GM12878 (cell line): ENCODE measurements around the gene RAI2. TPM values are rescaled to one million over a fixed set of nuclear protein-coding genes. Genes with fewer than 3 reads are reported as not detected.

ENCODE experiments used
- ATAC-seq: fragments of 200-7000 bp; cut with Tn5 transposase; 3 replicates; pipeline ENCODE4 v1.9.1; 2020; ENCODE audit warnings: mild to moderate bottlenecking, moderate library complexity
- BruUV-seq: library from RNA; stranded (reverse); fragments of 400-500 nt; replicated peaks from 2 replicates; lab custom pipeline; 2021; lab: Mats Ljungman, UMichigan
- CTCF ChIA-PET: fragments of 300-600 bp; sonication (Branson Sonifier 250); formaldehyde crosslinking; extraction: SDS; loops from one replicate; lab custom pipeline; 2021; ENCODE audit warnings: inconsistent platforms; lab: Yijun Ruan, JAX
- POLR2A ChIA-PET: fragments of 350-600 bp; formaldehyde crosslinking; extraction: SDS; loops from one replicate; lab custom pipeline; 2021; ENCODE audit warnings: inconsistent platforms; lab: Charles Lee
- RAD21 ChIA-PET: fragments of 300-600 bp; sonication (Branson Sonifier 250); formaldehyde crosslinking; loops from one replicate; lab custom pipeline; 2023; ENCODE audit warnings: antibody characterized with exemption; ENCODE audit not compliant: unreplicated experiment; lab: Charles Lee
- SMC1A ChIA-PET: fragments of 300-600 bp; sonication (Branson Sonifier 250); formaldehyde crosslinking; loops from one replicate; lab custom pipeline; 2023; ENCODE audit not compliant: unreplicated experiment, uncharacterized antibody; lab: Charles Lee
- DNase-seq: peaks from one replicate; pipeline ENCODE4 v3.0.0-alpha.2; 2011; ENCODE audit warnings: low read depth, low spot score
- FAIRE-seq: peaks from 3 replicates; lab custom pipeline; 2011; peaks lifted over from hg19 to GRCh38; lab: Jason Lieb, UNC
- H2AFZ ChIP-seq: 2 replicates; pipeline ENCODE4 v1.6.0; 2011; ENCODE audit warnings: low read depth, low read length, control low read depth; ENCODE audit not compliant: control insufficient read depth
- H3K27ac ChIP-seq: 2 replicates; pipeline ENCODE4 v1.5.1; 2011; ENCODE audit warnings: control low read depth; ENCODE audit not compliant: control insufficient read depth, insufficient read depth
- H3K27me3 ChIP-seq, 2 experiments: replicated peaks in 1 of 2; 2 replicates each; pipeline versions ENCODE4 v1.6.0 to v1.6.1; 2011; ENCODE audit warnings: low read length in 1 of 2; ENCODE audit not compliant: control insufficient read depth in 2 of 2, insufficient read depth in 2 of 2
- H3K36me3 ChIP-seq, 2 experiments: 2 replicates each; pipeline ENCODE4 v1.5.1; 2011; ENCODE audit warnings: low read length in 1 of 2; ENCODE audit not compliant: control insufficient read depth in 2 of 2, insufficient read depth in 2 of 2
- H3K4me1 ChIP-seq: 2 replicates; pipeline ENCODE4 v1.6.1; 2011; ENCODE audit warnings: mild to moderate bottlenecking, low read length, moderate library complexity, mixed read lengths; ENCODE audit not compliant: control insufficient read depth, insufficient read depth
- H3K4me2 ChIP-seq: 2 replicates; pipeline ENCODE4 v1.6.0; 2011; ENCODE audit warnings: control low read depth; ENCODE audit not compliant: control insufficient read depth, insufficient read depth
- H3K4me3 ChIP-seq: fragments of 200-600 bp; sonication (generic); 2 replicates; pipeline ENCODE4 v1.5.1; 2016
- H3K79me2 ChIP-seq: 2 replicates; pipeline ENCODE4 v1.6.0; 2011; ENCODE audit warnings: low read length; ENCODE audit not compliant: control insufficient read depth, insufficient read depth
- H3K9ac ChIP-seq: 2 replicates; pipeline ENCODE4 v1.8.0; 2011; ENCODE audit warnings: low read length, control low read depth, mixed read lengths; ENCODE audit not compliant: control insufficient read depth, insufficient read depth
- H3K9me3 ChIP-seq: replicated peaks from 3 replicates; pipeline ENCODE4 v1.5.1; 2011; ENCODE audit warnings: mild to moderate bottlenecking, low read length; ENCODE audit not compliant: control insufficient read depth, insufficient read depth
- H4K20me1 ChIP-seq: 2 replicates; pipeline ENCODE4 v1.6.0; 2011; ENCODE audit not compliant: control insufficient read depth, insufficient read depth
- ATF3 ChIP-seq: IDR thresholded peaks from 2 replicates; pipeline ENCODE4 v1.6.1; 2011; ENCODE audit warnings: low read depth, mild to moderate bottlenecking, low read length, moderate library complexity, borderline replicate concordance; ENCODE audit errors: extremely low read depth
- IRF5 ChIP-seq: fragments of 450-650 bp; IDR thresholded peaks from 2 replicates; pipeline ENCODE4 v1.6.1; 2017; ENCODE audit warnings: borderline replicate concordance
- JUND ChIP-seq: IDR thresholded peaks from 2 replicates; pipeline ENCODE4 v1.6.1; 2012; ENCODE audit warnings: low read depth, mild to moderate bottlenecking, low read length, improper control_type of control experiment, moderate library complexity
- NBN ChIP-seq: fragments of 450-650 bp; IDR thresholded peaks from 2 replicates; pipeline ENCODE4 v1.6.1; 2016
- NFYB ChIP-seq: IDR thresholded peaks from 2 replicates; pipeline ENCODE4 v1.6.1; 2011; ENCODE audit warnings: low read depth, mild to moderate bottlenecking, low read length, improper control_type of control experiment, moderate library complexity; ENCODE audit not compliant: insufficient read depth
- PRDM15 ChIP-seq: fragments of 450-650 bp; formaldehyde crosslinking; IDR thresholded peaks from 2 replicates; pipeline ENCODE4 v1.4.0; 2020; ENCODE audit warnings: mild to moderate bottlenecking, moderate library complexity
- SMAD1 ChIP-seq: fragments of 450-650 bp; IDR thresholded peaks from 2 replicates; pipeline ENCODE4 v1.6.1; 2018; ENCODE audit warnings: mild to moderate bottlenecking, low read depth; ENCODE audit not compliant: partially characterized antibody
- whole genome bisulfite sequencing: methylation state at CpG from one replicate; pipeline ENCODE4 v1.1.6; 2016; ENCODE audit warnings: low lambda C conversion rate; ENCODE audit not compliant: insufficient replicate concordance, insufficient coverage; ENCODE audit errors: missing lambda C conversion rate; 5-methylcytosine and 5-hydroxymethylcytosine counted together
- in situ Hi-C: fragments of 300-500 bp; cut with MboI; formaldehyde crosslinking; loops from 9 replicates; pipeline ENCODE4 v1.14.3; 2018; ENCODE audit warnings: mixed read lengths
- intact Hi-C: fragments of 100-400 bp; cut with micrococcal nuclease; formaldehyde crosslinking; loops from one replicate; pipeline ENCODE4 v1.14.2; 2022; ENCODE audit not compliant: unreplicated experiment
- polyA plus RNA-seq, 11 experiments: library from polyadenylated mRNA; depleted of rRNA in 4 of 11; unstranded in 6 of 11; stranded (reverse) in 5 of 11; fragments of >200 nt; fragmentation: Nextera tagmentation in 4 of 11; fragmentation: Illumina TruSeq in 1 of 11; extraction: Ambion mirVana in 4 of 11; extraction: Trizol in 1 of 11; gene quantifications; 1 replicate in 1 of 11; 2 replicates in 10 of 11; pipeline versions ENCODE4 v1.2.1 to v1.2.3, GENCODE V29; 2011 to 2016; ENCODE audit warnings: inconsistent platforms in 2 of 11, missing spikeins in 2 of 11, low read depth in 1 of 11
- total RNA-seq, 4 experiments: library from RNA; depleted of rRNA in 3 of 4; stranded (reverse); fragments of >200 nt in 3 of 4; fragmentation: Illumina TruSeq in 1 of 4; extraction: Trizol in 1 of 4; gene quantifications; 2 replicates each; pipeline versions ENCODE4 v1.2.1 to v1.2.3, GENCODE V29; 2013 to 2021

RAI2 gene
- total and polyA plus RNA-seq, 10 of the 15 experiments (the other 5 are each of a cell fraction or from before 2014, with no cell fraction given), result not detected

DNA sequence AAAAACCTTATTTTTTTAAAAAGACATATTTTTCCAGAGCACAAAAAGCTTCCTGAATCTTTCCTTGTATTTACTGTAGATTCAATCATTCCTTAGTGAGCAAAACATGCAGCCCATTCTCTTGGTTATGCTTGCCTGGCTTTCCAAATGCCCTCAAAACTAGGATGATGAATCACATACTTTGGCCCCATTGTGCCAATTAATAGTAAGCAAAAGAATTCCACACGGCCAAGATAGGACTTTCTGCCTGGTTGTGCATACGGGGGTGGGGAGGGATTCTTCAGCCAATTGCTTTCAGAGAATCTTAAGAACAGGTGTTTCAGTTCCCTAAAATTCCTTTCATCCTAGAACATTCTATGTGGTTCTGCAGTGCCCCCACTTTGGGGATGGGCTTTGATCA, 7.0 kb downstream of the RAI2 start:
- no peak overlapping the region for H3K27ac ChIP-seq
- no peaks in the 10 kb centered on the region for H3K4me1 ChIP-seq
- ChIA-PET SMC1A (no interaction called here), RAD21 (no interaction called here), CTCF (no interaction called here), POLR2A (no interaction called here)
- DNase-seq, result no peak
- no peak overlapping the region for H3K4me2 ChIP-seq
- no peaks in the 10 kb centered on the region for H4K20me1 ChIP-seq
- BruUV-seq, result no TSS peak
- no peak for FAIRE-seq
- no peaks in the 10 kb centered on the region for H3K79me2 ChIP-seq
- TF ChIP-seq JUND, result no peak
- TF ChIP-seq NBN, result no peak
- TF ChIP-seq SMAD1, result no peak
- no peak for TF ChIP-seq PRDM15 (CRISPR knock-in tag)
- no peak for TF ChIP-seq NFYB
- no peak for TF ChIP-seq IRF5
- TF ChIP-seq ATF3, result no peak
- no peaks in the 10 kb centered on the region for H3K9me3 ChIP-seq
- WGBS, result 3% methylated on average over 2 of the region's 2 CpGs
- peaks cover 0 to 2% of the 10 kb centered on the region in 2 experiments; a peak in 2 of 4 replicates for H3K27me3 ChIP-seq
- in situ Hi-C loops, result no loop called here
- H3K36me3 ChIP-seq, result no peaks in the 10 kb centered on the region
- no peak overlapping the region for H3K4me3 ChIP-seq
- H3K9ac ChIP-seq, result no peak overlapping the region
- H2AFZ ChIP-seq, result no peak overlapping the region
- no peak for ATAC-seq
- intact Hi-C loops, result no loop called here
